GM11168 (cell line): ENCODE data around the gene THY1.

Experiments
- in situ Hi-C: fragments of 300-500 bp; cut with MboI; formaldehyde crosslinking; loops from one replicate; pipeline ENCODE4 v1.12.0; 2022; ENCODE audit warnings: low sequenced_read_pairs; ENCODE audit not compliant: unreplicated experiment

Gene THY1

DNA sequence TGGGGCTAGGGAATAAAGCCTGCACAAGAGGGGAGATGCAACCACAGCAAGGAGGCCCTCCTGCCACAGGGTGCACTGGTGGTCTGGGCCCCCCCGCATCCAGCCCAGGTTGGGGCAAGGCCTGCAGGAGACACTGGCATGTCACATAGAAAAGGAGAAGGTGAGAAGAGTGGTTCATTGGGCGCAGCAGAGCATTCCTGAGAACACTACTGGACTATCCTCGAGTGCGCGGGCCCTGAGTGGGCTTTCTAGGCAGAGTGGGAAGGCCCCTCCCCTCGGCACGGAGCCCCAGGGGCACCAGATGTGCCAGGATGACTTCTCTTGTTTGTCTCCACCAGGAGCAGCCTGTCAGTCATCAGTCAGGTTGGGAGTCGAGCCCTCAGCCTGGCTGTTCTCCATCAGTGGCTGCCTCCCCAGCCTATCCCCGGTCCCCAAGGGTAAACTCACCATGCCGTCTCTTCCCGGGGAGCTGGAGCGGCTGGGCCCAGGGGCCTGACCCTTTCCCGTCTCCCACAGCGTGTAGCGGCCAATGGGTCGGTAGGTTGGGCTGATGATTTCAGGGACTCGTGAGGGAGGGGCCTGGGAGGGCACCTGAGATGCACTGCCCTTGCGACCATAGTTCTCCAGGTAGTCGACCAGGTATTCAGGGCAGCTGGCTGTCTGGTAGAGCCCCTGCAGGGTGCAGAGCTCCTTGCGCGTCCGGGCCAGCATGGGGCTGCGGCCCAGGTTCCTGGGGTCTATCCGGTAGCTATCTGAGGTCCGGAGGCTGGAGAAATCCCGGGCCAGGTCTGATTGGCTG is 50.5 kb downstream of the THY1 start:
- in situ Hi-C loops = no loop called here

DNA sequence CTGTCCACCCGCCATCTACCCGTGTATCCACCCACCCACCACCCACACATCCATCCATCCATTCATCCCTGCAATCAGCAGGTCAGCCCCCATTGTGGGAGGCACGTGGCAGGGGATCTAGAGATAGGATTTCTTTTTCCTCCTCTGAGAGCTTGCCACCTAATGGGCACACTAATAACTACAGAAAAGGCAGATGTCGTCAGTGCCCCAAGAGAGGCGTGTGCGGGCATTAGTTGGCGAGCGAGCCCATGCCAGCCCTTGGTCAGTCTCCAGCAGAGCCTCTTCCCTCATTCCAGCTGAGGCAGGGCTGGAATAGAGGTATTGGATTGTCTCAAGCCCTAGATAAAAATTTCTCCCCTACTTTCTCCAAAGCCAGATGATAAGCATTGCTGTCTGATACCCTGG is 51.2 kb downstream of the THY1 start:
- in situ Hi-C loops = no loop called here

DNA sequence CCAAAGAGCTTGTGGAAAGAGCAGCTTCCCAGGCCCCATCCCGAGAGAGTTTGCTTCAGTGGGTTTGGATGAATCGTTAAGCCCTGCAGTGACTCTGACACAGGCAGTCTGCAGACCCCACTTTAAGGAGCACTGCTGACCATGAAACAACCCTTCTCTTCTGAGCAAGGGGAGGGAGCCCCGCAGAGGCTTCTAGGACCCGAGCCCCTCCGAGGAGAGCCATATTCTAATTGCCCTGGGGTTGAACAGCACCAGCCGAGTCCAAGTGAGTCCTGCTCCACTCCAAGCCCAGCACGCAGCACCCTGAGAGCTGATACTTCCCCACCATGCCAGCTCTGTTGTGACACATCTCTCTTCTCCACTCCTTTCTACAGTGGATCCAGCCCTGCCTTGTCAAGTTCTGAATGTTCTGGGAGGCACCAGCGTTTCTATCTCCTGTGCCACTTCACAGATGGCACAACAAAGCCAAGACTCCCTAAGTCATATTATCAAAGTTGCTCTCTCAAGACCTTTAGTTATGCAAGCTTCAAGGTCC is 51.8 kb downstream of the THY1 start:
- in situ Hi-C loops = no loop called here

DNA sequence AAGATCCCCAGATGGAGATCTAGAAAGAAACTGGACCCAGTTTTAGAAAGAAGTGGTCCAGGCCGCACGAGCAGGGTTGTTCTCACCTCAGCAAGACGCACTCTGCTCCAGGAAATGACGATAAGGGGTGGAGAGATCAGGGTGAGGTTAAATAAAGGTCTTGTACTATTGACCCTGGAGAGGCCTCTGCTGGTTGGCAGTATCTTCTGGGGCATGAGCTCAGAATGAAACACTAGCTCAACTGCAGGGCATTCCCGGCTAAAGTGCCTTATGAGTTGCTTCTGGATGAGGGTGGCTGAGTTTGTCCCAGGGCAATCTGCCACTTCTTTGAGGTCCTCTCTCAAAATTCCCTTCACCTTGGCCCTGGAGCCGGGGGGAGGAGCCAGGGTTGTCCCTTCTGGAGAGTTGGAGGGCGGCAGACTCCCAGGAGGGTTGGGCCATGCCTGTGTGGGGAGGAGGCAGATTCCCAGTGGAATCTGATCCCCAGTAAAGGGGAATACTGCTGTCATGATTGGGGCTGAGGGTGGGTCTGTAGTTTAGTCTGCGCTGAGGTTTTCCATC is 52.4 kb downstream of the THY1 start:
- in situ Hi-C loops = no loop called here

DNA sequence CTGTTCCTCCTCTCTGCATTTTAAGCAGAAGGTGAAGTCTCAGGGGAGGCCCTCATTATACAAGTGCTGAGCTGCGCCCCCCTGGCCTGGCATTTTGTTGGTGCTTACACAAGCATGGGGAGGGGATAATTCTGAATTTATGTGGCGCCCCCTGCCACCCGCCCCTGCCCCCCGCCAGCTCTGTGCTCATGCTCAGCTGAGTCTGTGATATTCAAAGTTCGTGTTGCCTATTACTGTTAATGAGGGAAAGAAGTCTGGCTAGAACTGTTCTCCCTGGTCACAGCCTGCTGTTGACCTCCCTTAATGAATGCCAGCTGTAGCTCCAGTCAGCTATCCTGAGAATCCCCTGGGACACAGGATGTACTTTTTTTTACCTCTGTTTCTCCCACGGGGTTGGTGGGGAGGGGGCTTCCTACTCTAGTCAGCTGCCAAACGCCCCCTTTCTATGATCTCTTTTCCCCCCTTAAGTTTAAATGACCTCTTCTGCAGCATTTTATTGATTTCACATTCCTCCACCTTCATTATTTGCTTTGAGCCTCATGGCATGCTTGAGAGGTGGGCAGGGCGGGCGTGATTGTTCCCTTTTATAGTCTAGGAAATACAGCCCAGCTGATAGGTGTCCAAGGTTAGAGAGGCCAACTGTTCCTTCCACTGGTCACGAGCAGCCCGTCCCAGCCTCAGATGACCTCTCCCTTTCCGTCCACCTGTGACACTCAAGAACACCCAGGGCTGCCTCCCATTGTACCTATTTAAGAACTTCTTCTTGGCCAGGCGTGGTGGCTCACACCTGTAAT is 53.6 kb downstream of the THY1 start:
- in situ Hi-C loops = no loop called here

DNA sequence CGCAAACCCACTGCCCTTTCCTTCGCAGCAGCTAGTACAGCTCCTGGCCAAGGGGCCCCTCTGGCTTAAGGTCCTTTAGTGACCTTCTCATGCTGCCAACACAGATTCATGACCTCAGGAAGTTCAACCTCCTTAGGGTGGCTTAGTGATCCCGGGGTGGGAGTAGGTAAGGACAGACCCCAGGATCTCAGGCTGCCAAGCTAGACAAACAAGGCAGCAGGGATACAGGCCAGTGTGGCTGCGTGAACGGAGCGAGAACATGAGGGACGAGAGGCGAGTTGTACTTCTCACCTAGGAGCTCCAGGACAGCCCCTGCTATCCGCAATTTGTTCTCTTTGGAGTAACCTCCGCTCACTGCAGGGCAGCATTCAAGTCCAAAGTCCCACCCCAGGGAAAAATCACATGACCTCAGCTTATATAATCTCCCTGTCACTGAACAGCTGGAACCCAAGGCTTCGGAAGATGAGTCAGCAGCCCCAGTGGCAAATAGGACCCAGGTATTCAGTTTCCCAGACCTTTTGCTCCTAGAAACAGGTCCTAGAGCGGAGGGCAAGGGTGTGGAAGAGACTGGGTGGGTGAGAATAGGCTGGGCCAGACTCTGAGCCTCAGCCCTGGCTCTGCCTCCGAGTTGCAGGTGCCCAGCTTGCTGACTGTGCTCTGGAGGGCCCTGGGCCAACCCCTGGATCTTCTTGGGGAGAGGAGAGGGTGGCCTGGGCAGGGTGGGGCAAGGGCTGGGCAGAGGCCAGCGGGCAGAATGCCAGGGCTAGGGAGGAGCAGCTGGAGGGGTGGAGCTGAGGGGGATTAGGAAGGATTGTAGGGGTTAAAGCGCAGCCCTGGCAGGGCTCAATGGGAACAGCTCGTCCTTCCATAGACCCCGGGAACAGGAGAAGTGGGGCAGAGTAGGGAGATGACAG is 54.6 kb downstream of the THY1 start:
- in situ Hi-C loops = no loop called here

DNA sequence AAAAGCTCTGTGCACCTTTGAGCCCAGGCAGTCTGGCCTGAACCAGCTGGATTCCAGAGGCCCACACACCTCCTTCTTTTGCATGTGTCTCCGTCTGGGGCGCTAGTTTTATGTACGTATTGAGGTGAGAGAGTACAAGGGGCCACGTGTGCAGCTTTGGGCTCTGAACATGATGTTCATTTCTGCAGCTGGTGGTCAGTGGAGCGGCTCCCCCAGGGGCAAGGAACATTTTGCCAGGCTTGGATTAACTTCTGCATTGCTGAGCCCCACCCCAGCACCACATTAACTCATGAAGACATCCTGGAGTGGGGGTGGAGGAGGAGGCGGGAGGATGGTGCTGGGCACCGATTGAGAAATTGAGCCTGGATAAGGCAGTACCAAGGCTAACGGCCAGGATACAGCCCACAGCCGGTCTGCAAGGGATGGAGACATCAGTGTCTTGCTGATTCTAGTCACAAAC is 55.3 kb downstream of the THY1 start:
- in situ Hi-C loops = no loop called here
